Osteoblast (primary cell): ENCODE data around the gene SRRM2. TPM values are rescaled to one million over a fixed set of nuclear protein-coding genes. Genes with fewer than 3 reads are reported as not detected.

ENCODE experiments used
- DNase-seq: peaks from one replicate; pipeline ENCODE4 v3.0.0; 2011; ENCODE audit warnings: low spot score, mixed read lengths; ENCODE audit not compliant: insufficient read length; ENCODE audit errors: missing footprints
- H2AFZ ChIP-seq: 2 replicates; pipeline ENCODE4 v1.6.0; 2011; ENCODE audit warnings: mild to moderate bottlenecking, low read length
- H3K27ac ChIP-seq: 2 replicates; pipeline ENCODE4 v1.5.1; 2011; ENCODE audit warnings: mild to moderate bottlenecking, low read depth, low read length, moderate library complexity
- H3K27me3 ChIP-seq: 2 replicates; pipeline ENCODE4 v1.6.0; 2012; ENCODE audit warnings: mild to moderate bottlenecking, control low read depth, inconsistent platforms, low read length, moderate library complexity; ENCODE audit not compliant: insufficient read depth
- H3K36me3 ChIP-seq: 2 replicates; pipeline ENCODE4 v1.5.1; 2011; ENCODE audit warnings: mild to moderate bottlenecking, low read length, control low read depth, moderate library complexity; ENCODE audit not compliant: insufficient read depth
- H3K4me1 ChIP-seq: 2 replicates; pipeline ENCODE4 v1.5.1; 2011; ENCODE audit warnings: mild to moderate bottlenecking, low read length, control low read depth, moderate library complexity; ENCODE audit not compliant: insufficient read depth
- H3K4me2 ChIP-seq: 2 replicates; pipeline ENCODE4 v1.6.0; 2011; ENCODE audit warnings: mild to moderate bottlenecking, low read length; ENCODE audit not compliant: insufficient read depth
- H3K4me3 ChIP-seq: fragments of 200-600 bp; sonication (generic); 3 replicates; pipeline ENCODE4 v1.5.1; 2012; ENCODE audit warnings: mild to moderate bottlenecking, low read length, inconsistent platforms; ENCODE audit not compliant: insufficient read depth
- H3K79me2 ChIP-seq: 2 replicates; pipeline ENCODE4 v1.6.0; 2012; ENCODE audit warnings: mild to moderate bottlenecking, low read length, control low read depth, inconsistent platforms; ENCODE audit not compliant: insufficient read depth
- H3K9me3 ChIP-seq: 2 replicates; pipeline ENCODE4 v1.5.1; 2011; ENCODE audit warnings: low read depth, low read length, control low read depth
- H4K20me1 ChIP-seq: 2 replicates; pipeline ENCODE4 v1.6.0; 2012; ENCODE audit warnings: mild to moderate bottlenecking, low read length, control low read depth; ENCODE audit not compliant: insufficient read depth
- total RNA-seq: library from RNA; depleted of rRNA; stranded (reverse); fragments of >200 nt; gene quantifications from 2 replicates; pipeline ENCODE4 v1.2.3, GENCODE V29; 2012
- TF ChIP-seq, protein P1 (sequence below): IDR thresholded peaks from 2 replicates; pipeline ENCODE4 v1.5.1; 2011; ENCODE audit warnings: mild to moderate bottlenecking, low read depth, low read length, moderate library complexity; ENCODE audit errors: extremely low read depth

Gene SRRM2
- total RNA-seq, 1 donor = 56.8 TPM

DNA sequence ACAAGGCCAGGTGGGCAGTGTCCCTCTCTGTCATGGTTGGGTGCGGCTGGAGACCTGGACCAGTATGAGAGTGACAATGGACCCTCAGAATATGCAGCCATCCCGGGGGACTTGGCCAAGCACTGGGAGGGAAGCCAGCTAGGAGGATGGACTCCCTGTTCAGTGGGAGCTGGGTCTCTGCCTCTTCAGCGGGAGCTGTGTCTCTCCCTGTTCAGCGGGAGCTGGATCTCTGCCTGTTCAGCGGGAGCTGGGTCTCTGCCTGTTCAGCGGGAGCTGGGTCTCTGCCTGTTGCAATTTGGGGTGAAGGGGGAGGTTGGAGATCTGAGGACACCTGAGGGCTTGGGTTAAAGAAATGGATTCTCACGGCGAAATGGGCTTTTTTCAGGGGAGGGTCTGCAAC is 38.7 kb downstream of the SRRM2 start:
- no peak overlapping the region for H3K27ac ChIP-seq
- no peaks in the 10 kb centered on the region for H3K9me3 ChIP-seq
- H3K4me3 ChIP-seq = no peak overlapping the region
- H3K4me2 ChIP-seq = no peak overlapping the region
- H3K36me3 ChIP-seq = no peaks in the 10 kb centered on the region
- peaks cover 59% of the 10 kb centered on the region for H3K27me3 ChIP-seq
- DNase-seq = peak; percentile 56
- no peaks in the 10 kb centered on the region for H3K79me2 ChIP-seq
- no peaks in the 10 kb centered on the region for H4K20me1 ChIP-seq
- no peaks in the 10 kb centered on the region for H3K4me1 ChIP-seq
- no peak overlapping the region for H2AFZ ChIP-seq
- TF ChIP-seq, protein P1, sequence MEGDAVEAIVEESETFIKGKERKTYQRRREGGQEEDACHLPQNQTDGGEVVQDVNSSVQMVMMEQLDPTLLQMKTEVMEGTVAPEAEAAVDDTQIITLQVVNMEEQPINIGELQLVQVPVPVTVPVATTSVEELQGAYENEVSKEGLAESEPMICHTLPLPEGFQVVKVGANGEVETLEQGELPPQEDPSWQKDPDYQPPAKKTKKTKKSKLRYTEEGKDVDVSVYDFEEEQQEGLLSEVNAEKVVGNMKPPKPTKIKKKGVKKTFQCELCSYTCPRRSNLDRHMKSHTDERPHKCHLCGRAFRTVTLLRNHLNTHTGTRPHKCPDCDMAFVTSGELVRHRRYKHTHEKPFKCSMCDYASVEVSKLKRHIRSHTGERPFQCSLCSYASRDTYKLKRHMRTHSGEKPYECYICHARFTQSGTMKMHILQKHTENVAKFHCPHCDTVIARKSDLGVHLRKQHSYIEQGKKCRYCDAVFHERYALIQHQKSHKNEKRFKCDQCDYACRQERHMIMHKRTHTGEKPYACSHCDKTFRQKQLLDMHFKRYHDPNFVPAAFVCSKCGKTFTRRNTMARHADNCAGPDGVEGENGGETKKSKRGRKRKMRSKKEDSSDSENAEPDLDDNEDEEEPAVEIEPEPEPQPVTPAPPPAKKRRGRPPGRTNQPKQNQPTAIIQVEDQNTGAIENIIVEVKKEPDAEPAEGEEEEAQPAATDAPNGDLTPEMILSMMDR = no peak

DNA sequence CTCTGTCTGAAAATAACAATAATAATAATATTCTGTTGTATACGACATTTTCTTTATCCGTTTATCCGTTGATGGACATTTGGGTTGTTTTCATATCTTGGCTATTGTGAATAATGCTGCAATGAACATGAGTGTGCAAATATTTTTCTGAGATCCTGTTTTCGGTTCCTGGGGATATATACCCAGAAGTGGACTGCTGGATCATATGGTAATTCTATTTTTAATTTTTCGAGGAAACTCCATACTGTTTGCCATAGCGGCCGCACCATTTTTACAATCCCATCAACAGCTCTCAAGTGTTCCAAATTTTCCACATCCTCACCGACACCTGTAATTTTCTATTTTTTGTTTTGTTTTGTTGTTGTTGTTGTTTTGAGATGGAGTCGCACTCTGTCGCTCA is 40.5 kb downstream of the SRRM2 start:
- no peak for DNase-seq
- Histone ChIP-seq H3K36me3 (no peaks in the 10 kb centered on the region), H3K27me3 (peaks cover 52% of the 10 kb centered on the region), H3K4me3 (no peak overlapping the region), H3K27ac (no peak overlapping the region), H3K79me2 (no peaks in the 10 kb centered on the region), H3K4me2 (no peak overlapping the region), H4K20me1 (no peaks in the 10 kb centered on the region), H3K9me3 (no peaks in the 10 kb centered on the region), H3K4me1 (no peaks in the 10 kb centered on the region), H2AFZ (no peak overlapping the region)
- TF ChIP-seq, protein P1 = no peak

DNA sequence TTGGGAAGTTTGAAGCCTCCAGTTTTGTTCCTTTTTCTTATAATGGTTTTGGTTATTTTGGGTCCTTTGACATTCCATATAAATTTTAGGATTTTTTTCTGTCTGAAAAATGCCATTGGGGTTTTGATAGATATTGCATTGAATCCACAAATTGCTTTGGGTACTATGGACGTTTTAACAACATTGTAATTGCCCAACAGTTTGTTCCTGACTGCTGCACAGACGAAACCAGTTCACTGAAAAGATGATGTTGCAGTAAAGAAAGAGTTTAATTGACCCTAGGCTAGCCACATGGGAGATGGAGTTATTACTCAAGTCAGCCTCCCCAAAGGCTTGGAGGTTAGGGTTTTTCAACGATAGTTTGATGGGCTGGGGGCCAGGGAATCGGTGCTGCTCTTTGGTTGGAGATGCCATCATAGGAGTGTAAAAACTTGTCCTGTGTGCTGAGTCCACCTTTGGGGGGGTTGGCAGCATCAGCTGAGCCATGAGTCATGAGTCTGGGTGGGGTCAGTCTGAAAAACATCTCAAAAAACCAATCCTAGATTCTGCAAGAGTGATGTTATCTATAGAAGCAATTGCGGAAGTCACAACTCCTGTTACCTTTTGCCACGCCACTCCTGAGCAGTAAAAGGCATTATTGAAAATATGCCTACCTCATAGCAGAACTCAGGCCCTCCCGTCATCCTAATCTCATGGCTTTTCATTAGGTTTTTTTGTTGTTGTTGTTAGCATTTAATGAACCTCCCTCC is 43.1 kb downstream of the SRRM2 start:
- Histone ChIP-seq H3K4me2 (no peak overlapping the region), H3K79me2 (no peaks in the 10 kb centered on the region), H2AFZ (no peak overlapping the region), H3K36me3 (no peaks in the 10 kb centered on the region), H3K4me3 (no peak overlapping the region), H3K4me1 (no peaks in the 10 kb centered on the region), H3K9me3 (no peaks in the 10 kb centered on the region), H4K20me1 (no peaks in the 10 kb centered on the region), H3K27ac (no peak overlapping the region), H3K27me3 (peaks cover 32% of the 10 kb centered on the region)
- TF ChIP-seq, protein P1 = no peak
- DNase-seq = peak; percentile 26

DNA sequence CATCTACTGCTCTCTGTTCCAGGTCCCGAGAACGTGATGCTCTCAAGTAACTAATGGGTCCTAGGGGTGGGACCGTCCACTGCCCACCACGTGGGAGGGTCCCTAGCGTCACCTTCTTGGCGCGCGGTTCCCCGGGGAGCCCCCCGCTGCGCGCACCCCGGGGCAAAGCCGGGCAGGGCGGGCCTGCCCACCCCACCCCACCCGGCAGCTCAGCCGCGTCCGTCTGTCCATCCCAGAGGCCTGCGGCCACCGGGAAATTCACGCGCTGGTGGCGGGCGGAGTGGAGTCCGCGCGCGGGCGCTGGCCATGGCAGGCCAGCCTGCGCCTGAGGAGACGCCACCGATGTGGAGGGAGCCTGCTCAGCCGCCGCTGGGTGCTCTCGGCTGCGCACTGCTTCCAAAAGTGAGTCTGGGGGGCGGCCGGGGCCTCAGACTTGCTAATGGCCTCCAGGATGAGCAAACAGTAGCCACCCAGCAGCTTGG is 46.3 kb downstream of the SRRM2 start:
- H3K4me2 ChIP-seq = no peak overlapping the region
- H3K4me1 ChIP-seq = no peaks in the 10 kb centered on the region
- peaks cover 19% of the 10 kb centered on the region for H3K27me3 ChIP-seq
- H3K9me3 ChIP-seq = no peaks in the 10 kb centered on the region
- TF ChIP-seq, protein P1 = no peak
- no peaks in the 10 kb centered on the region for H3K36me3 ChIP-seq
- H4K20me1 ChIP-seq = no peaks in the 10 kb centered on the region
- no peak overlapping the region for H3K4me3 ChIP-seq
- peak; percentile 77 for DNase-seq
- H2AFZ ChIP-seq = no peak overlapping the region
- no peaks in the 10 kb centered on the region for H3K79me2 ChIP-seq
- H3K27ac ChIP-seq = no peak overlapping the region
